H1 (cell line): Measurements from ENCODE around the gene ATG7. TPM values are rescaled to one million over a fixed set of nuclear protein-coding genes. Genes with fewer than 3 reads are reported as not detected.

Experiments used
- CTCF ChIA-PET: fragments of 300-600 bp; sonication (Branson Sonifier 250); formaldehyde crosslinking; loops from one replicate; lab custom pipeline; 2021; ENCODE audit not compliant: partially characterized antibody; lab: Charles Lee
- POLR2A ChIA-PET: fragments of 300-600 bp; sonication (Branson Sonifier 250); formaldehyde crosslinking; loops from one replicate; lab custom pipeline; 2021; ENCODE audit warnings: inconsistent platforms; ENCODE audit not compliant: partially characterized antibody; lab: Charles Lee
- DNase-seq, 2 experiments: peaks; one replicate each; pipeline versions ENCODE4 v3.0.0 to v3.0.0-alpha.2; 2010 to 2022; ENCODE audit warnings: low spot score in 2 of 2, low read depth in 1 of 2, mixed read lengths in 1 of 2
- FAIRE-seq: peaks from 2 replicates; lab custom pipeline; 2011; peaks lifted over from hg19 to GRCh38; lab: Jason Lieb, UNC
- H2AFZ ChIP-seq: 2 replicates; pipeline ENCODE4 v1.8.1; 2012; ENCODE audit warnings: low read length, inconsistent platforms
- H2AK5ac ChIP-seq: 2 replicates; pipeline ENCODE4 v1.6.1; 2013; ENCODE audit warnings: low read depth, low read length
- H2BK120ac ChIP-seq: replicated peaks from 2 replicates; pipeline ENCODE3; 2013; ENCODE audit warnings: low read depth, low read length, inconsistent platforms
- H2BK12ac ChIP-seq: 2 replicates; pipeline ENCODE4 v1.6.1; 2013; ENCODE audit warnings: low read depth, low read length
- H2BK15ac ChIP-seq: 2 replicates; pipeline ENCODE4 v1.6.1; 2013; ENCODE audit warnings: low read length
- H2BK20ac ChIP-seq: 2 replicates; pipeline ENCODE4 v1.6.1; 2013; ENCODE audit warnings: low read length
- H2BK5ac ChIP-seq: 2 replicates; pipeline ENCODE4 v1.6.1; 2013; ENCODE audit warnings: low read depth, low read length
- H3K14ac ChIP-seq: 2 replicates; pipeline ENCODE4 v1.6.1; 2013; ENCODE audit warnings: inconsistent platforms; ENCODE audit not compliant: insufficient read length
- H3K18ac ChIP-seq: 2 replicates; pipeline ENCODE4 v1.6.1; 2013; ENCODE audit warnings: low read length; ENCODE audit errors: extremely low read depth
- H3K23ac ChIP-seq: 2 replicates; pipeline ENCODE4 v1.6.1; 2013; ENCODE audit warnings: inconsistent platforms; ENCODE audit not compliant: insufficient read length
- H3K23me2 ChIP-seq: 2 replicates; pipeline ENCODE4 v1.6.1; 2013; ENCODE audit warnings: low read depth, low read length
- H3K27ac ChIP-seq: 2 replicates; pipeline ENCODE4 v1.6.1; 2011; ENCODE audit warnings: low read depth, low read length, inconsistent platforms
- H3K27me3 ChIP-seq, 4 experiments: replicated peaks in 1 of 4; 1 replicate in 1 of 4; 2 replicates in 3 of 4; pipeline versions ENCODE4 v1.6.1 to v1.8.1; 2011 to 2013; ENCODE audit warnings: low read length in 3 of 4, mild to moderate bottlenecking in 3 of 4, inconsistent platforms in 2 of 4, mixed read lengths in 2 of 4, moderate library complexity in 1 of 4; ENCODE audit not compliant: control insufficient read depth in 3 of 4, insufficient read depth in 3 of 4; ENCODE audit errors: extremely low read depth in 1 of 4
- H3K36me3 ChIP-seq, 4 experiments: 2 replicates each; pipeline versions ENCODE4 v1.6.1 to v1.8.1; 2011 to 2013; ENCODE audit warnings: mild to moderate bottlenecking in 4 of 4, low read length in 3 of 4, moderate library complexity in 2 of 4, control low read depth in 1 of 4, inconsistent platforms in 1 of 4; ENCODE audit not compliant: insufficient read depth in 4 of 4, control insufficient read depth in 2 of 4
- H3K4ac ChIP-seq: replicated peaks from 2 replicates; pipeline ENCODE3; 2013; ENCODE audit warnings: low read length, low read depth, mixed read lengths, inconsistent platforms; ENCODE audit not compliant: insufficient read length
- H3K4me1 ChIP-seq, 4 experiments: replicated peaks in 1 of 4; 1 replicate in 1 of 4; 2 replicates in 3 of 4; pipeline versions ENCODE4 v1.6.1 to v1.8.1; 2011 to 2013; ENCODE audit warnings: low read length in 3 of 4, inconsistent platforms in 2 of 4, mixed read lengths in 1 of 4; ENCODE audit not compliant: insufficient read depth in 4 of 4, control insufficient read depth in 3 of 4
- H3K4me2 ChIP-seq, 2 experiments: 2 replicates each; pipeline versions ENCODE4 v1.6.1 to v1.8.1; 2011 to 2013; ENCODE audit warnings: low read depth in 2 of 2, low read length in 2 of 2, control low read depth in 1 of 2, inconsistent platforms in 1 of 2, mild to moderate bottlenecking in 1 of 2; ENCODE audit not compliant: insufficient read depth in 1 of 2
- H3K4me3 ChIP-seq, 4 experiments: fragments of 200-600, 300-600 bp in 1 of 4; sonication (generic), shearing (Covaris generic), sonication (Bioruptor Twin) in 1 of 4; 2 replicates each; pipeline versions ENCODE4 v1.5.1 to v1.8.1; 2011 to 2016; ENCODE audit warnings: low read length in 4 of 4, low read depth in 3 of 4, control low read depth in 2 of 4, inconsistent platforms in 2 of 4, mild to moderate bottlenecking in 2 of 4, mixed read lengths in 1 of 4, moderate library complexity in 1 of 4; ENCODE audit not compliant: insufficient read depth in 2 of 4; ENCODE audit errors: extremely low read depth in 1 of 4
- H3K56ac ChIP-seq: replicated peaks from 2 replicates; pipeline ENCODE3; 2013; ENCODE audit warnings: low read depth, mild to moderate bottlenecking, mixed read lengths, low read length, inconsistent platforms; ENCODE audit not compliant: insufficient read length
- H3K79me1 ChIP-seq: 2 replicates; pipeline ENCODE4 v1.6.1; 2013; ENCODE audit warnings: low read depth, low read length, control low read depth
- H3K79me2 ChIP-seq, 2 experiments: 2 replicates each; pipeline versions ENCODE4 v1.6.1 to v1.8.1; 2012 to 2013; ENCODE audit warnings: low read length in 2 of 2, mild to moderate bottlenecking in 2 of 2, inconsistent platforms in 1 of 2; ENCODE audit not compliant: insufficient read depth in 2 of 2, control insufficient read depth in 1 of 2
- H3K9ac ChIP-seq, 4 experiments: replicated peaks in 1 of 4; 1 replicate in 1 of 4; 2 replicates in 3 of 4; pipeline versions ENCODE4 v1.6.1 to v1.8.1; 2011 to 2013; ENCODE audit warnings: low read depth in 3 of 4, low read length in 3 of 4, control low read depth in 2 of 4, mild to moderate bottlenecking in 2 of 4, moderate library complexity in 2 of 4, inconsistent platforms in 1 of 4; ENCODE audit errors: extremely low read depth in 1 of 4
- H3K9me3 ChIP-seq, 2 experiments: 2 replicates each; pipeline versions ENCODE4 v1.6.1 to v1.8.1; 2012 to 2013; ENCODE audit warnings: mild to moderate bottlenecking in 2 of 2, moderate library complexity in 2 of 2, control low read depth in 1 of 2, inconsistent platforms in 1 of 2, low read depth in 1 of 2, low read length in 1 of 2, mixed read lengths in 1 of 2; ENCODE audit not compliant: insufficient read depth in 2 of 2
- H4K20me1 ChIP-seq, 2 experiments: replicated peaks in 1 of 2; 2 replicates each; pipeline versions ENCODE3 to v1.8.1; 2011 to 2013; ENCODE audit warnings: inconsistent platforms in 2 of 2, low read length in 2 of 2, mild to moderate bottlenecking in 1 of 2; ENCODE audit not compliant: insufficient read depth in 2 of 2, control insufficient read depth in 1 of 2
- H4K5ac ChIP-seq: 2 replicates; pipeline ENCODE4 v1.6.1; 2013; ENCODE audit warnings: low read length, low read depth, mixed read lengths, inconsistent platforms; ENCODE audit not compliant: insufficient read length
- H4K8ac ChIP-seq: 2 replicates; pipeline ENCODE4 v1.8.0; 2013; ENCODE audit warnings: mild to moderate bottlenecking, moderate library complexity, low read length, inconsistent platforms; ENCODE audit not compliant: insufficient read depth; ENCODE audit errors: extremely low read depth
- H4K91ac ChIP-seq: replicated peaks from 2 replicates; pipeline ENCODE3; 2013; ENCODE audit warnings: low read length, mixed read lengths, inconsistent platforms; ENCODE audit not compliant: insufficient read length
- E2F6 ChIP-seq: IDR thresholded peaks from 2 replicates; pipeline ENCODE4 v1.6.1; 2012; ENCODE audit warnings: inconsistent platforms
- NANOG ChIP-seq: IDR thresholded peaks from 2 replicates; pipeline ENCODE4 v1.6.1; 2011; ENCODE audit warnings: low read length, low read depth, mild to moderate bottlenecking, inconsistent platforms; ENCODE audit not compliant: insufficient read depth, poor library complexity, severe bottlenecking
- NRF1 ChIP-seq: IDR thresholded peaks from 2 replicates; pipeline ENCODE4 v1.6.1; 2011; ENCODE audit warnings: mild to moderate bottlenecking, low read depth, low read length, improper control_type of control experiment
- RXRA ChIP-seq: IDR thresholded peaks from 2 replicates; pipeline ENCODE4 v1.6.1; 2011; ENCODE audit warnings: low read depth, mild to moderate bottlenecking, low read length, moderate library complexity; ENCODE audit not compliant: insufficient read depth
- SIX5 ChIP-seq: IDR thresholded peaks from 2 replicates; pipeline ENCODE4 v1.6.1; 2011; ENCODE audit warnings: mild to moderate bottlenecking, low read depth, low read length
- TAF7 ChIP-seq: optimal IDR thresholded peaks from 2 replicates; pipeline ENCODE3; 2011; ENCODE audit warnings: low read depth, mild to moderate bottlenecking, inconsistent platforms, low read length, moderate library complexity, borderline replicate concordance
- USF2 ChIP-seq: IDR thresholded peaks from 2 replicates; pipeline ENCODE4 v1.6.1; 2011; ENCODE audit warnings: low read length, improper control_type of control experiment
- WGBS, 2 experiments: shearing (Covaris generic) in 1 of 2; methylation state at CpG; one replicate each; pipeline versions ENCODE4 v1.1.6 to v1.1.7; 2013 to 2015; ENCODE audit warnings: low lambda C conversion rate in 2 of 2, mixed read lengths in 2 of 2, inconsistent platforms in 1 of 2, low coverage in 1 of 2, missing lambda C conversion rate in 1 of 2; ENCODE audit not compliant: insufficient replicate concordance in 2 of 2, insufficient coverage in 1 of 2, insufficient read length in 1 of 2; ENCODE audit errors: extremely low coverage in 1 of 2, missing lambda C conversion rate in 1 of 2; 5-methylcytosine and 5-hydroxymethylcytosine counted together
- polyA plus RNA-seq, 7 experiments: library from polyadenylated mRNA; depleted of rRNA in 3 of 7; stranded (reverse) in 5 of 7; unstranded in 2 of 7; fragments of >200 nt in 5 of 7; fragments of 200-250 nt in 2 of 7; gene quantifications; 1 replicate in 5 of 7; 2 replicates in 1 of 7; 4 replicates in 1 of 7; pipeline versions ENCODE4 v1.2.1 to v1.2.3, GENCODE V29; 2011 to 2013; ENCODE audit warnings: missing spikeins in 2 of 7, mixed read lengths in 2 of 7
- total RNA-seq: library from RNA; stranded (reverse); fragmentation: NEBNext Ultra II Directional; extraction: Animal tissue kit (Norgen Biotek cat#: 25700); gene quantifications from 2 replicates; pipeline ENCODE4 v1.2.1, GENCODE V29; 2021

ATG7 gene
- total and polyA plus RNA-seq, 2 of the 8 experiments (the other 6 are each of a cell fraction or from before 2014, with no cell fraction given) = 15.0 to 19.1 TPM

GRCh38 chr3:11452312-11452711 is 180.1 kb downstream of the ATG7 start:
- Histone ChIP-seq H2BK5ac (no peak overlapping the region), H2BK20ac (no peak overlapping the region), H2AK5ac (no peak overlapping the region), H3K79me2 (no peaks in the 10 kb centered on the region), H3K56ac (no peak overlapping the region), H3K4me1 (no peaks in the 10 kb centered on the region; a peak in 1 of 7 replicates), H4K5ac (no peak overlapping the region), H3K4ac (no peak overlapping the region), H2AFZ (no peak overlapping the region), H2BK12ac (no peak overlapping the region), H3K9me3 (no peaks in the 10 kb centered on the region), H3K18ac (no peak overlapping the region), H4K20me1 (no peaks in the 10 kb centered on the region), H3K4me3 (no peak overlapping the region), H3K23me2 (no peaks in the 10 kb centered on the region), H3K27me3 (no peaks in the 10 kb centered on the region), H3K23ac (no peak overlapping the region), H3K27ac (no peak overlapping the region), H3K79me1 (no peaks in the 10 kb centered on the region), H3K4me2 (no peak overlapping the region), H2BK120ac (no peak overlapping the region), H4K8ac (no peak overlapping the region), H2BK15ac (no peak overlapping the region), H3K36me3 (no peaks in the 10 kb centered on the region), H3K9ac (no peak overlapping the region), H3K14ac (no peak overlapping the region), H4K91ac (no peak overlapping the region)
- no peak for TF ChIP-seq NRF1
- no peak for TF ChIP-seq NANOG
- no peak for TF ChIP-seq TAF7
- TF ChIP-seq SIX5 = no peak
- TF ChIP-seq USF2 = no peak
- TF ChIP-seq E2F6 = no peak
- no peak for TF ChIP-seq RXRA
- WGBS, 2 experiments = 98% methylated on average over 5 of the region's 5 CpGs; no CpG with 5 or more reads in 1 of the 2 experiments
- FAIRE-seq = no peak
- ChIA-PET POLR2A (no interaction called here), CTCF (no interaction called here)
- no peak for DNase-seq
